GM12874 (cell line): ENCODE data around the gene OCIAD2.

Source experiments
- TF ChIP-seq, protein P1 (sequence below): IDR thresholded peaks from 2 replicates; pipeline ENCODE4 v1.5.1; 2011; ENCODE audit warnings: low read depth, mild to moderate bottlenecking, control low read depth, low read length, moderate library complexity; ENCODE audit not compliant: insufficient read depth

OCIAD2 gene

DNA sequence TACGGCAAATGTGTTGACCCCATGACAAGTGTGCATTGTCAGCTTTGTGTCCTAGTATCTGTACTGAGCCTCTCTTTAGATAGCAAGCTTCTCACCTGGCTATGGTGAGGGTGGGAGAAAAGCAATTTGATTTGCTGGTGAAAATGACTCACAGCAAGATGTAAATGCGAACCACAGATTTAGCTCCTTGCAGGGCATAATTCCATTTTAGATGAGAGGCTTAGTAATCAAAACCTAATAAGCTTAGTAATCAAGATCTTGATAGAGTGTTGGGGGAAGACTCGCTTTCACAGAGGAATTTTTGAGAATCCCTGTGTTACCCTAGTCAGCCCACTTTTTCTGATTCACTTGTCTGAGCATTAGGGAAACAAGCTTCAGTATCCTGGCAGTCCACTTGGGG lies 7.7 kb upstream of the OCIAD2 start:
- TF ChIP-seq, protein P1, sequence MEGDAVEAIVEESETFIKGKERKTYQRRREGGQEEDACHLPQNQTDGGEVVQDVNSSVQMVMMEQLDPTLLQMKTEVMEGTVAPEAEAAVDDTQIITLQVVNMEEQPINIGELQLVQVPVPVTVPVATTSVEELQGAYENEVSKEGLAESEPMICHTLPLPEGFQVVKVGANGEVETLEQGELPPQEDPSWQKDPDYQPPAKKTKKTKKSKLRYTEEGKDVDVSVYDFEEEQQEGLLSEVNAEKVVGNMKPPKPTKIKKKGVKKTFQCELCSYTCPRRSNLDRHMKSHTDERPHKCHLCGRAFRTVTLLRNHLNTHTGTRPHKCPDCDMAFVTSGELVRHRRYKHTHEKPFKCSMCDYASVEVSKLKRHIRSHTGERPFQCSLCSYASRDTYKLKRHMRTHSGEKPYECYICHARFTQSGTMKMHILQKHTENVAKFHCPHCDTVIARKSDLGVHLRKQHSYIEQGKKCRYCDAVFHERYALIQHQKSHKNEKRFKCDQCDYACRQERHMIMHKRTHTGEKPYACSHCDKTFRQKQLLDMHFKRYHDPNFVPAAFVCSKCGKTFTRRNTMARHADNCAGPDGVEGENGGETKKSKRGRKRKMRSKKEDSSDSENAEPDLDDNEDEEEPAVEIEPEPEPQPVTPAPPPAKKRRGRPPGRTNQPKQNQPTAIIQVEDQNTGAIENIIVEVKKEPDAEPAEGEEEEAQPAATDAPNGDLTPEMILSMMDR, result no peak

DNA sequence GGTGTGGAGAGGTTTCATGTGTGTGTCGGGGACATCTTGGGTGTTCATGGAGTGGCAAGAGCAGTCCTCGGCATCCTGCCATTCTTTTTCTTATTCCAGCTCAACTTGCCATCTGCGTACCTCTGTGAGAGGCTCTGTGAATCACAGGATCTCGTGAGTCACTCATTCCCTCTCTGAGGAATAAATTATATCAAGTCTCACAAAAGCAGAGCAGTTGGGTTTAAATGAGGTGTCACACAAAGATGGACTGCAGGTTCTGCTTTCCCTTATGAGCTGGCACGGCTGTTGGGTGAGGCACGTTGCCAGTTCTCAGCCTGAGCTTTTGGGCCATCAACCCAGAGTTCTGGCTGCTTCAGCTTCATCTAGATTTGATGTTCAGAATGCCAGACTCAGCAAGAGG lies 6.8 kb upstream of the OCIAD2 start:
- TF ChIP-seq, protein P1, result no peak

DNA sequence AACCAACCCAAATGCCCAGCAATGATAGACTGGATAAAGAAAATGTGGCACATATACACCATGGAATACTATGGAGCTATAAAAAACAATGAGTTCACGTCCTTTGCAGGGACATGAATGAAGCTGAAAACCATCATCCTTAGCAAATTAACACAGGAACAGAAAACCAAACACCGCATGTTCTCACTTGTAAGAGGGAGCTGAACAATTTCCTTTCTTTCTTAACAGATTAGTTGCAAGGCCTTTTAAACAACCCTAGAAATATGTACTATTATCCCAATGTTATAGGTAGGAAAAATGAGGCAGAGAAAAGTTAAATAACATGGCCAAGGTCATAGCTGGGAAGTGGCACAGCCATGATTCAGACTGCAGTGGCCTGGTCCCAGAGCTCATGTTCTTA lies 5.8 kb upstream of the OCIAD2 start:
- TF ChIP-seq, protein P1, result no peak

DNA sequence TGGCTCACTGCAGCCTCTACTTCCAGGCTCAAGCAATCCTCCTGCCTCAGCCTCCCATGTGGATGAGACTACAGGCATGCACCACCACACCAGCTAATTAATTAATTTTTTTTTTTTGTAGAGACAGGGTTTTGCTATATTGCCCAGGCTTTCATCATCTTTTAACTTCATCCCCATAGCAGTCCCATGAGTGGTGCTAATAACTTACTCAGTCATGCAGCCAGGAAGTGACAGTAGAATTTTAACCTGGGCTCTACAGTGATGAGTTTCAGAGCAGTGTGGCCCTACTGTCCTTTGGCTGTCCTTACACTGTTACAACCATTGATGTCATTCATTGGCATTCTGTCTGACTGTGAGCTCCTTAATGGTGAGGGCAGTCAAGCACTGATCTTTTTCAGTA lies 3.9 kb upstream of the OCIAD2 start:
- TF ChIP-seq, protein P1, result no peak

DNA sequence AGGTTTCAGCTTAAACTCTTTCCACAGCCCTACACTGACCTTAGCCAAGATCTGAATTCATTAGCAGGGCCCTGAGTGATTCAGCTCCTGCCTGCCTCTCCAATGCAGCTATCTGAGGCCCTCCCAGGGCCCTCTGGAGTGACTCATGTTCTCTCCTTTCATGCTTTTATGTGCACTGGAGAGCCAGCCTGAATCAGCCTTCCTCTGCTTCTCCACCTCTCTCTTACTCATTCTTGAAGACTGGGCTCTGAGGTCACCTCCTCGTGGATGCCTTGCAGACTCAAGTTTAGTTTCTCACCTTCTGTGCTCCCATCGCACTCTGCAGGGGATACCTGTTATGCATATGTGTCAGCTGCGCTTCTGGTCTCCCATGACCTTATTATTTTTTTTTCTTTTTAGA lies 3.1 kb upstream of the OCIAD2 start:
- TF ChIP-seq, protein P1, result no peak

DNA sequence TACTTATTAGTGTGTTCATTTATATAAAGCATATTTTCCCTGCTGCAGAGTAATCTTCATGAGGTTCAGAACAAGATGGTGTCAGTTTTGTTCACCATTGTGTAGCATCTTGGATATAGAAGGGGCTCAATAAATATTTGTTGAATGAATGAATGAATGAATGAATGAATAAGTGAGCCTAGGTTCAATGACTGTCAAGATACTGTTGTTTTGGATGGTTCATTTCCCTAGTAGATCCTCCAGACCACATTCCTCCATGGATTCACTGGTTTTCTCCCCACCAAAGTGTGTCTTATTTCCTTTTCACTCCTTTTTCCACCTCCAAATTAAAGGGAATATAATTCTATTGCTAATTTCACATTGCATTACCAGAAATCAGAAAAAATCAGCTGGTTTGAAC lies 2.1 kb upstream of the OCIAD2 start:
- TF ChIP-seq, protein P1, result no peak

DNA sequence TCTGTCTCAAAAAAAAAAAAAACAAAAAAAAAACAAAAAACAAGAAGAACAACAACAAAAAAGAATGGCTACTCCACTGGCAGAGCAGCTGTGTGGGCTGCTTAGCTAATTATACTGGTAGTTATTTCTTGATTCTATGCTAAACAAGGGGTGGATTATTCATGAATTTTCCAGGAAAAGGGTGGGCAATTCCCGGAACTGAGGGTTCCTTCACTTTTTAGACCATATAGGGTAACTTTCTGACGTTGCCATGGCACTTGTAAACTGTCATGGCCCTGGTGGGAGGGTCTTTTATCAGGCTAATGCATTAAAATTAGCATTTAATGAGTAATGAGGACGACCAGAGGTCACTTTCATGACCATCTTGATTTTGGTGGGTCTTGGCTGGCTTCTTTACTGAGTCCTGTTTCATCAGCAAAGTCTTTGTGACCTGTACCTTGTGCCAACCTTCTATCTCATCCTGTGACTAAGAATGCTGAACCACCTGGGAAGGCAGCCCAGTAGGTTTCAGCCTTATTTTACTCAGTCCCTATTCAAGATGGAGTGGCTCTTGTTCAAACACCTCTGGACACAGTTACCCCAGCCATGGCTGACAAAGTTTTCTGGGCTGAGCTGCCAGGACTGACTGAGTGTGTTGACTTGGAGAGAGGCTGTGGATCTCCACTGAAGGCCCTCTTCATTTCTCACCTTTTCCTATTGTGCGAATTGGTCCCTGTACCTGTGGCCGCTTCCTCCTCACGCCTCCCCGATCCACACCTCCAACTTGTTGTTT lies 1.3 kb upstream of the OCIAD2 start:
- TF ChIP-seq, protein P1, result no peak
